NCI-H187 treated with DMSO at 0.1 percent for 48 hours (cell line): ENCODE data around the gene MLST8.

Experiments used
- DNase-seq: peaks from one replicate; lab custom pipeline; 2025; lab: John Stamatoyannopoulos, UW

Gene MLST8

GRCh38 chr16:2209258-2210008, 4.2 kb downstream of the MLST8 start:
- DNase-seq = no peak

DNA sequence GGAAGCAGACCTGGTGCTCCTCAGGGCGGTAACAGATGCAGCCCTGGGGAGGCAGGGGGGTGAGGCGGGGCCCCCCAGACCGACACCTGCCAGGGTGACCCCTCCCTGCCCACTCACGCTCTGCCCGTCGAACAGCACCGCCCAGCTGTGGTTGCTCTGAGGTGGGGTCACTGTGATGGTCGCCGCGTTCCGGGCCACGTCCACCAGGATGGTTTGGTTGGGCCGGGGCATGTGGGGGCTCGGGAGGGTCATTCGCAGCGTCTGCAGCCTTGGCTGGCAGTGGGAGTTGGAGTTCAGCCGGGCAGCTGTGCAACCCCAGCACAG, 4.7 kb downstream of the MLST8 start:
- DNase-seq = no peak

- no peak for DNase-seq
These were observed 5.4 kb downstream of the MLST8 start, which contains the start of gene BRICD5 for GRCh38 chr16:2210386-2211365. Gene BRICD5, minus strand, starts transcription at chr16:2210863. Its CDS starts 30 bp downstream, at chr16:2210833.

- no peak for DNase-seq
These were observed 6.7 kb downstream of the MLST8 start for GRCh38 chr16:2211923-2212347.

DNA sequence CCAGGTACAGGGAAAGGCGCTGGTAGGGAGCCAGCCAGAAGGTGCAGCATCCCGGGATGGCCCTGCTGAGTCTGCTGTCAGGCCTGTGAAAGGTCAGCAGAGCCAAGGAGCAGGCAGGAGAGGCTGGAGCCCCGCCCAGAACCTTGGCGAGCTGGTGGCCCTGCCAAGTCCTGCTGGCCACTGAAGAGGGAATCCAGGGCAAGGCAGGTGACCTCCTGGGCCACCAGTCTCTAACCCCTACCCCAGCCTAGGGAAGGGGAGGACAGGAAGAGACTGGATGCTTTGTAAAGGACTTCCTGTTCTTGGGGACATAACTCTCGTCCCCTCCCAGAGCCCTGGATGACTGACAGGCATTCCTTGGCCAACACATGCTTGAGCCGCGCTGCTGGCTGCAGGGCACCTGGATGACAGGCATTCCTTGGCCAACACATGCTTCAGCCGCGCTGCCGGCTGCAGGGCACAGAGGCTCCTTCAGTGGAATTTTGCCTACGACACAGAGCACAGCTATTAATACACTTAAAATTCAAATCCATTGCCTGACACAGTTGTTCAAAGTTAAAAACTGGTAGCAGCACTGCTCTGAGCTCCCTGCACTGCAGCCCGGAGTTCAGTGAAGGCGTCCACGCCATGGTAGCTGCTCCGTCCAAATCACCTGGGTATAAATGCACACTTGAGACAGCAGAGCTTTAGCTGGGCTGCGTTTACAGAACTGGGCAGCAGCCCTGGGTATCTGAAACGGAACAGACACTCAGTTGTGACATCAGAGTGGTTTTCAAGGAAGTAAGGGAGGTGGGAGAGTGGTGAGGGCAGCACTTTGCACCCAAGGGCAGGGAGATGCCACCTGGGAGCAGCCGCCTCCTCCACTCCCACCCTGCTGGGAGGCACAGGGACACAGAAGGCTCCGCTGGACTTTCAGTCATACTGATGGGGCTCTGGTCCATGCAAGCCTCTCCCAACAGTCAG, 7.4 kb downstream of the MLST8 start:
- no peak for DNase-seq

DNA sequence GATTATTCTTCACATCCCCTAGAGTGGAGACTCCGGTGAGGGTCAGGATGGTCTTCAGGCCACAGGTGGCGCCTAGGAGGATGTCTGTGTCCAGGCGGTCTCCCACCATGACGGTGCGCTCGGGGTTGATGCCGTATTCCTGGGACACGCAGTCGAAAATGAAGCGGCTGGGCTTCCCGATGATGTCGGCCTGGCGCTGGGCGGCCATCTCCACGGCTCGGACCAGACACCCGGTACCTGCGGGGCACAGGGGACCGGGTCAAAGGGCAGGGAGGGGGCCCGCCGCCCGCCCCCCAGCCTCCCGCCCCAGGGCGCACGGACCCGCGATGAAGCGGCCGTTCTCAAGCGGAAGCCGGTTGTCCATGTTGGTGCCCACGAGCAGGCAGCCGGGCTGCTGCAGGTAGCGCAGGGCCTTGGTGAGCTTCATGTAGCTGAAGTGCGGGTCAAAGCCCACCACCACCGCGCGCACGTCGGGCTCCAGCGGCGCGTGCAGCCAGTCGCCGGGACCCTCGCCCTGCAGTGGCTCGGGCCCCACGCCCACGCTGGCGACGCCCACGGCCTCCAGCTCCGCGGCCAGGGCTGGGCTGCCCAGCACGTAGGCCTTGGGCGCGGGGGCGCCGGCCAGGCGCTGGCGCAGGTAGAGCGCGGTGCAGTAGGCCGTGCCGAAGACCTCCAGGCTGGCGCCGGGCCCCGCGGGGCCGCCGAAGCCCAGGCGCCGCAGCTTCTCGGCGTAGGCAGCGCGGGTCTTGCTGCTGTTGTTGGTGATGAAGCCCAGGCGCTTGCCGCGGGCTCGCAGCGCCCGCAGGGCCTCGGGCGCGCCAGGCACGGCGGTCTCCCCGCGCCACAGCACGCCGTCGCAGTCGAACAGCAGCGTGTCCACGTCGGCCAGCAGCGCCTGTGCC, 8.8 kb downstream of the MLST8 start:
- no peak for DNase-seq

DNA sequence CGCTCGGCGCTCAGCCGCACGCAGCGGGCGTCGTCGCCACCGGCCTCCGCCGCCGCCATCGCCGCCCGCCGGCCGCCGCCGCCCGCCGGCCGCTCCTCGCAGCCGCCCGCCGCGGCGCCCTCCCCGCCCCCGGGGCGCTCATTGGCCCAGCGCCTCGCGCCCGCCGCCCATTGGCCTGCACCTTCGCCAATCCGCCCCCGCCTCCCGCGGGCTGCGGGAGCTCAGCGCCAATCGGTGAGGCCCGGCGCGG, 9.4 kb downstream of the MLST8 start, which contains the start of gene PGP:
PGP (minus strand) TSS at position 122 of the 250 bp plus-strand sequence; CDS start at position 59, 63 bp downstream.
- no peak for DNase-seq

- DNase-seq = no peak
These were observed 11.1 kb downstream of the MLST8 start for GRCh38 chr16:2216330-2216729.

DNA sequence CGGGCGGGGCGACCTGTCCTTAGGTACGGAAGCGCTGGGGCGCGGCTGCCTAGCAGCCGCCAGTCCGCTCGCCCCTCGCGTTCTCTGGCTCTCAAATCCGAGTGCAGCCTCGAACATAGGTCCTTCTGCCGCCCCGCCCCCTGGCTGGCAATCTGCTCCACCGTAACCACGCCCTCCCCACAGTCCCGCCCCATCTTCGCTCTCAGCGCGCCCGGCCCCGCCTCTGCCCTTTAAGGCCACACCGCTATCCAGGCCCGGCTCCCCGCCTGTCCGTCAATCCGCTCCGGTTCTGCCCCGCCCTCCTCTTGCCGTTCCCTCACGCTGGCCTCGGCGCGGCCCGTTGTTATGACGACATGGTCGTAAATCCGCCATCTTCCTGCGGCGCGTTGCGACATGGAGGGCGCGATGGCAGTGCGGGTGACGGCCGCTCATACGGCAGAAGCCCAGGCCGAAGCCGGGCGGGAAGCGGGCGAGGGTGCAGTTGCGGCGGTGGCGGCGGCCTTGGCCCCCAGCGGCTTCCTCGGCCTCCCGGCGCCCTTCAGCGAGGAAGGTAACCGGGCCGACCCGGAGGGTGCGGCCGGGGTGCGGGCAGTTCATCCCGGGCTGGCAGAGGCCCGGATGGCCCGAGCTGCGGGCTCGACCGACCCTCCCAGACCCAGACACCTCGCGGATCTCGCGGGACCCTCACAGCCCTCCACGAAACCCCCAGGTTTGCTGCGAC, 18.1 kb downstream of the MLST8 start, which contains the start of gene E4F1:
E4F1 (plus strand) TSS at position 371 of the 721 bp plus-strand sequence; CDS start at position 394, 23 bp downstream.
- peak; percentile 100 for DNase-seq

GRCh38 chr16:2223942-2224486, 18.8 kb downstream of the MLST8 start:
- DNase-seq = no peak

DNA sequence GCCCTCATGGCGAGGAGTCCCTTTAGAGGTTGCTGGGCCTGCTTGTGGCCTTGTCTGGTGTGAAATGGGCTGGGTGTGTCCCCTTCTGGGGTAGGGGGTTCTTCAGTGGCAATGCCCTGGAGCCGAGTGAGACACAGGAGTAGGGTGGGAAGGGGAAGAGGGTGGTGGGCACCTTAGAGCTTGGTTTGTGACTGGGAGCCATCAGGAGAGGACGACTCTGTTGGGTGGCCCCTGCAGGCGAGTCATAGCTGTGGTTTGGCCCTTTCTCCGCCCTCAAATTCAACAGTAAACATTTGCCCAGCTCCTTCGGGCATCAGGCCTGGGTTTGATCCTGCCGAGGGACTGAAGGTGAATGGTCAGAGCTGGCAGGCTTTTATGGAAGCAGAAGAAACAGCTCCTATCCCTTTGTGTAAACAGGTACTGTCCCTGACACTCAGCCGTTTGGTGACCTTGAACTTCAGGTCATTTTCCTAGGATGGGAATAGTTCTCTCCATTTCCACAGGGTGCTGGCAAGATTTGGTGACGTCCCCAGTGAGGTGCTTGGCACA, 21.1 kb downstream of the MLST8 start:
- no peak for DNase-seq

DNA sequence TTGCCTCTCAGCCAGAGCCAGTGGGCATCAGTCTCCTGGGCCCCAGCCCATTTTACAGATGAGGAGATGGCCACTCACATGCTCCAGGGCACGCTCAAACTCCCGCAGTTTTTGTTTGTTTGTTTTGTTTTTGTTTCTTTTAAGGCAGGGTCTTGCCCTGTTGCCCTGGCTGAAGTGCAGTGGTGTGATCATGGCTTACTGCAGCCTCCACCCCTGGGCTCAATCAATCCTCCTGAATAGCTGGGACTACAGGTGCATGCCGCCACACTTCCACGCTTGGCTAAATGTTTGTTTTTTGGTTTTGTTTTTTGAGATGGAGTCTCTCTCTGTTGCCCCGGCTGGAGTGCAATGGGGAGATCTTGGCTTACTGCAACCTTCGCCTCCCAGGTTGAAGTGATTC, 21.7 kb downstream of the MLST8 start:
- no peak for DNase-seq

DNA sequence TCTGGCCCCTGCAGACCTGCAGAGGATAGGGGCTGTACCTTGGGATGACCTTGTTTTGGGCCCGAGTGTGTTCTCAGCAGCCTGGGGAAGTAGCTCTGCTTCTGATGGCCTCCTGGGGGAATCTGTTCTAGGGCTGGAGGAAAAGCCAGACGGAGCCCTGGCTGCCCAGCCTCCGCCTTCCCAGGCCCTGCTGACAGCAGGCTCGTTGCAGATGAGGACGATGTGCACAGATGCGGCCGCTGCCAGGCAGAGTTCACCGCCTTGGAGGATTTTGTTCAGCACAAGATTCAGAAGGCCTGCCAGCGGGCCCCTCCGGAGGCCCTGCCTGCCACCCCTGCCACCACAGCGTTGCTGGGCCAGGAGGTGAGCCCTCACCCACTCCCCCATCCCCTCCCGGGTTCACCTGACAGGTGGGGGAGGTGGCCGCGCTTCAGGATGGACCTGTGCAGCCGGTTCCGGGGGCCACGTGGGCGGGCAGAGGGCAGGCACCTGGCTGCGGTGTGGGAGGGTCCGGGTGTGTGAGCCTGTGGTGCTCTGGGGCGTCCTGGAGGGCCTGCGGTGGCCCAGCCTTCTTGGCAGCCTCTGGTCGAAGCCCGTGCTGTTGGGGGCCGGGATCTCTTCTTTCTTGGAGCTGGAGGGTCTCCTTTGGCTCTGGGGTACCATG, 23.0 kb downstream of the MLST8 start:
- no peak for DNase-seq

DNA sequence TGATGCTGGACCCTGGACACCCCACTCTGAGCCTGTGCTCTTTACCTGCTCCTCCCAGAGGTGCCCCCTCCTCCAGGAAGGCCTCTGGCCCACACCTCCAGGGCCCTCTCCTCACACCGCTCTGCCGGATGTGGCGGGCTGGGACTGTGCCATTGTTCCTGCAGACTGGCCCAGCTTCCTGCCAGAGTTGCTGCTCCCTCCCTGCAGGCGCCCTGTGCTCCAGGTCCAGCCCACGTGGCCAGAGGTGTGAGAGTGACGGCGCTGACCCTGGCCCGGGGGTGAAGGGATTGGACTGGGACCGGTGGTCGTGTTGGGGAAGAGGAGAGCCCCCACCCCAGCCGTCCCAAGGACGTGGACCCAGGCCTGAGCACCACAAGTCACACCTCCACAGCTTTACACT, 23.8 kb downstream of the MLST8 start:
- no peak for DNase-seq

GRCh38 chr16:2229632-2230250, 24.5 kb downstream of the MLST8 start:
- DNase-seq = no peak

GRCh38 chr16:2230376-2230775, 25.1 kb downstream of the MLST8 start:
- DNase-seq = no peak

GRCh38 chr16:2231016-2231931, 26.0 kb downstream of the MLST8 start:
- peak; percentile 83 for DNase-seq
